NCI-H1105 treated with DMSO at 0.1 percent for 48 hours (cell line): ENCODE measurements around the gene ENDOG.
"Not testable (repeated sequence)": the region's sequence is repeated elsewhere in the genome, so short reads cannot be mapped to it uniquely, and the experiment has no call there.

Experiments
- DNase-seq: peaks from one replicate; lab custom pipeline; 2025; lab: John Stamatoyannopoulos, UW

The ENDOG gene

DNA sequence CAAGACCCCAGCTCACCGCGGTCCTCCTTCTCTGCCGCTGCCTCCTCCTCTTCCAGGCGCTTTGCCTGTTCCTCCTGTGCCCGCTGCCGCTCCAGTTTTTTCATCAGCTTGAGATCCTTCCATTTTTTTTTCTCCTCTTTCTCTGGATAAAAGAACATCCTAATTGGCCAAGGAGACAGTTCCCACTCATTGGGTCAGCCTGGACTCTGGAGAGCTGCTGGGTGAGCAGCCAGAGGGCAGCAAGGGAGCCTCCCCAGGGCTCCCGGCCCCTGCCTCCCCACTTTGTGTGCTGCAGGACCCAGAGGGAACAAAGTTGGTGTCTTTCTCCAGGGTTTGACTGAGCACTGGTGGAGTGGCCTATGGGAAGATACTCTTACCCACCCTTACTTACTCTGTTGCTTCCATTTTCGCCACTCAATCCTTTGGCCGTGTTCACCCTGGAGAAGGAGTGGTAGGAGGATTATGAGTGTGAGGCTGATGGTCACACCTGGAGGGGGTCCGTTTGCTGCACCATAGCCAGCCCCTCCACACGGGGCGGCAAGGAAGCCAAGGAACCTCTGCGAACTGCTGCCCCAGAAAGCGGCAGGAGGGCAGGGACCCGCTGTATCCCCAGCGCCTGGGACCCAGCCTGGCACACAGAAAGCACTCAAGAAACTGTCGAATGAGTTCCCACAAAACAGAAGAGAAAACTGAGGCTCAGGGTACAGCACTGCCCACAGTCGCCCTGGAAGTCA, 10.6 kb downstream of the ENDOG start:
- no peak for DNase-seq

DNA sequence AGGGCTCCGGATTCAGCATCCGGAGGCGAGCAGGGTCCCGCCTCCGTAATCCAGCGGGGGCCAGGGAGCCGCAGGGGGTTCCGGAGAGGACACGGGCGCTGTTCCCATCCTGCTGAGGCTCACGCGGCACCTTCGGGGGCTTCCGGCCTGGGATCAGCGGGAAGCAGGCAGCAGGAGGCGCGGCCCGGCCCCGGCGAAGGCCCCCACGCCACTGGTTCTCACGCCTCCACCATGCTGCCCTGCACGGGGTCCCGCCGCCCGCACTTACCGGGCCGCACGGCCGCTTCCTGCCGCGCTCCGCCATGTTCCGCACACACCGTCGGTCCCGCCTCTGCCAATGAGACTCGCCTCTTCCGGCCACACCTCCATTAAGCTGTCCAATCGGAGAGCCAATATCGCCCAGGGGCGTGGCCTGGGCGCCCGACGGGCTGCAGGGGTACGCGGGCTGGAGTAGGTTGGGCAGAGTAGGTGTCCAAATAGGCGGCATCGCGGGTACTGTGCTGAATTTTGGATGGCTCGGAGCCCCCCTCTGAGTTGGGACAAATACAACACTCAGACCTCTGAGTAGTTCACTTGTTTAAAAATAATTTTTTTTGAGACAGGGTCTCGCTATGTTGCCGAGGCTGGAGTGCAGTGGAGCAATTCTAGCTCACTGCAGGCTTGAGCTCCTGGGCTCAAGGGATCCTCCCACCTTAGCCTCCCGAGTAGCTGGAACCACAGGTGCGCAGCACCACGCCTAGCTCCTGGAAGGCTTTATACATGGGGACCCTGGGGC, 11.4 kb downstream of the ENDOG start, which contains the start of gene SPOUT1:
Gene SPOUT1 (minus strand): TSS at position 318 of the 775 bp plus-strand sequence. CDS start 14 bp downstream, at position 304.
- DNase-seq = peak; percentile 87

DNA sequence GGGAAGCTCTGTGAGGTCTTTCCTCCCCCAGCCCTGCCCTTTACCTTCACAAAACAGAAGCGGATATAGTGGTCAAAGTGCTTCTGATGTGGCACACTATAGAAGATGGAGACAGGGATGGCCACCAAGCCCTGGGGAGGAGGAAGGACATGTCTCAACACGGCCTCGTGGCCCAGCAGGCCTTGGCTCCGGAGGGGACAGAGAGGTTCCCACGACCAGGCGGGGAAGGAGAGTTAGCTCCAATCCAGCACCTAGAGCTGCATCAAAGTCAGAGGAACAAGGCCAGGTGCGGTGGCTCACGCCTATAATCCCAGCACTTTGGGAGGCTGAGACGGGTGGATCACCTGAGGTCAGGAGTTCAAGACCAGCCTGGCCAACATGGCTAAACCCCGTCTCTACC, 15.4 kb downstream of the ENDOG start:
- no peak for DNase-seq

DNA sequence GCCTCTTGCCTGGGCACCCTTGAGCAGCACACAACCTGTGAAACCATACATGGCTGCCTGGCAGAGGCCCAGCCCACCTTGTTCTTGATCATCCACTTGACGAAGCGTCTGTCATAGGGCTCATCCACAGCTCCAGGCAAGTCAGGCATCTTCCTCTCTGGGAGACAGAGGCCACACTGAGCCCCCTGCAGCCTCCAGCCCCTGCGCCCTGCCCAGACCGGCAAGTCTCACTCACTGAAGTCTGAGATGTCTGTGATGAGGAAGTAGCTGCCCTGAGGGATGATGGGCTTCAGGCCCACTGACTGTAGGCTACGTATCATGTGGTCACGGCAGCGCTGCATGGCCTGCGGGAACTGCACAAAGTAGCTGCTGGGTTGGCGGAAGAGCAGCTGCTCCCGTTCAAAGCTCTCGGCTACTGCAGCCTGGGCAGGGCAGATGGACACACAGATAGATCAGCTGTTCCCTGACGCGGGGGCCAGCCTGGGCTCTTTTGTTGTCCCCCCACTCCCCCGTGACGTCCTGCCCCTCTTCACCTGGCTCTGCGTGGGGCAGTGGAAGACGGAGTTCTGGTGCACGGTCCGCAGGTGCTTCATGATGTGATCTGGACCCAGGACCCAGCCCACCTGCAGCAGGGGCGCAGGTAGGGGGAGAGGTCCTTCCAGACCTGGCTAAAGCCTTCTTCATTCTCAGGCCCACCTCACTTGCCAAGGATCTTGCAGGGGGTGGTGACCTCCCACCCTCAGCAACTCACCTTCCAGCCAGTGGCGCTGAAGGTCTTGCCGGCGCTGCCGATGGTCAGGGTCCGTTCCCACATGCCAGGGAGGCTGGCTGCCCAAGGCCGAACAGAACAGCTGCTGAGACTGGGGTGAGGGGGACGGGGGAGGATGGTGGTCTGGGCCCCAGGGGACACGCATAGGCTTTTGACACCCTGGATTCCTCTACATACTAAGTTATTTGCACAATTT, 17.2 kb downstream of the ENDOG start:
- no peak for DNase-seq

- DNase-seq = no peak
Measured at GRCh38 chr9:128836509-128837145, 18.3 kb downstream of the ENDOG start.

DNA sequence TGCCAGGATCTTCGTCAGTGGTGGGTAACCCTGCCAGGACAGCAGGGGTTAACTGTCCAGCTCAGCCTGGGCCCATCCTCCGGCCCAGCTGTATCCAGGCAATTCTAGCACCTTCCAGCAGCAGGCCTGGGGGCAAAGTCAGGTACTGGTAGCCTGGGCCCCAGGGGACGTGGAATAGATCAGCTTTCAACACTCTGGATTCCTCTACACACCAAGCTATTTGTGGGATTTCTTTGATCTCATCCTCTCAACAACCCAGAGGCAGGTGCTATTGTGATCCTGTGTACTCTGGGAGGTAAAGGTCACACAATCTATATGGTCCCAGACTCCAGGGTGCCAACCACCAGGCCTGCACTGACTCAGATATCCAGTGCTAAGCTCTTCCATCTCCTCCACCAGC, 20.0 kb downstream of the ENDOG start:
- no peak for DNase-seq

DNA sequence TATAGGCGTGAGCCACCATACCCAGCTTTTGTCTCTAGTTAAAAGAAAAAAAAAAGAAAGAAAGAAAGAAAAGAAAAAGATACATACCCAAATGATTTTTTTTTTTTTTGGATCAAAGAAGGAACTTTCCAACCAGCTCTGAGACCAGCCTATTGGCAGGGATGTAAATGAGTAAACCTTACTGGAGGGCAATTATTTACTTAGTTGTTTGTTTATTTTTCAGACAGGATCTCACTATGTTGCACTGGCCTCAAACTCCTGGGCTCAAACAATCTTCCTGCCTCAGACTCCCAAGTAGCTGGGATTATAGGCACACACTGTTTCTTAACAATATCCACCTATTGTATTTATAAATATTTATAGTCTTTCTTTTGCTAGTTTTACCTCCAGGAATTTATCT, 22.2 kb downstream of the ENDOG start:
- DNase-seq = no peak

- no peak for DNase-seq
Measured at GRCh38 chr9:128841694-128842492, 23.6 kb downstream of the ENDOG start.

DNA sequence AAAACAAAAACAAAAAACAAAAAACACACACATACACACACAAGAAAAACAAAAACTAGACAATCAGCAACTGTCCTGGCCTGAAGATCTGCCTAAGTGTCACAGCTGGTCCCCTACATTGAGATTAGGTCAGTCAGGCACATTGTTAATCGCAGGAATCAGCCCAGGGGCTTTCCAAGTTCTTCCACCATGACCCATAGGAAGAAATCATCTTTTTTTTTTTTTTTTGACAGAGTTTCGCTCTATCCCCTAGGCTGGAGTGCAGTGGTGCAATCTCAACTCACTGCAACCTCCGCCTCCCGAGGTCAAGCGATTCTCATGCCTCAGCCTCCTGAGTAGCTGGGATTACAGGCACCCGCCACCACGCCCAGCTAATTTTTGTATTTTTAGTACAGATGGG, 24.9 kb downstream of the ENDOG start:
- not testable (repeated sequence) for DNase-seq

GRCh38 chr9:128845186-128845931, 27.1 kb downstream of the ENDOG start:
- DNase-seq = peak; percentile 91

DNA sequence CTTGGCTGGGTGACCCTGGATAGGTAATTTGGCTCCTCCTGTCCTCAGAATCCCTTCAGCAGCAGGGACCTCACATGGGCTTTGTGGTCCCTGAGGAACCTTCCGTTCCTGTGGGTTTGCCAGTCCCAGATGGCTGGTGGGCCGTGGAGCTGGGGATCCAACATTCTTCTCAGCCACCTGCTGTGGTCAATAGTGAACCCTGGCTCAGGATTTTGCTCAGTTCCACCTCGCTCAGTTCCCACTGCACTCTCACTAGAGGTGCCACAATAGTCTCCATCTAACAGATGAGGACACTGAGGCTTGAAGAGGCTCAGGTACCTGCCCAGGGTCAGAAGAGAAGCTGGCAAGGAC, 28.4 kb downstream of the ENDOG start:
- DNase-seq = no peak

GRCh38 chr9:128847803-128848202, 29.5 kb downstream of the ENDOG start:
- no peak for DNase-seq

GRCh38 chr9:128851024-128851423, 32.7 kb downstream of the ENDOG start:
- not testable (repeated sequence) for DNase-seq

DNA sequence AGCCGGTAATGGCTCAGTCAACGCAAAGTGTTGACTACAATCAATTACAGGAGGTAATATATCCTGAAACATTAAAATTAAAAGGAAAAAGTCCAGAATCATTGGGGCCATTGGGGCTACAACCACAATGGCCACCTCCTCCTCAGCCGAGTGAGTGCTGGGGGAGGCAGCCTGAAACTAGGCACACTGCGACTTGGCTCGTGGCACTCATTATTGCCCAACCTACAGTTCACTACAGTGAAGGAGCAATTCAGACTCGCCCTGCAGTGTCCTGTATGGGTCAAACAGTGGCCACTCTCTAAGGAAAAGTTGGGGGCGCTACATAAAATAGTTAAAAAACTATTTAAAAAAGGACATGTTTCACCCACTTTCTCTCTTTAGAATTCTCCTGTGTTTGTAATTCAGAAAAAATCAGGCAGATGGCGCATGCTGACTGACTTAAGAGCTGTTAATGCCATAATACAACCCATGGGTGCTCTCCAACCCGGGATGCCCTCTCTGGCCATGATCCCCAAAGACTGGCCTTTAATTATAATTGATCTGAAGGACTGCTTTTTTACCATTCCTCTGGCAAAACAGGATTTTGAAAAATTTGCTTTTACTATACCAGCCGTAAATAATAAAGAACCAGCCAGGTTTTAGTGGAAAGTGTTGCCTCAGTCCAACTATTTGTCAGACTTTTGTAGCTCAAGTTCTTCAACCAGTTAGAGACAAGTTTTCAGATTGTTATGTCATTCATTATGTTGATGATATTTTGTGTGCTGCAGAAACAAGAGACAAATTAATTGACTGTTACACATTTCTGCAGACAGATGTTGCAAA, 33.7 kb downstream of the ENDOG start:
- not testable (repeated sequence) for DNase-seq

DNA sequence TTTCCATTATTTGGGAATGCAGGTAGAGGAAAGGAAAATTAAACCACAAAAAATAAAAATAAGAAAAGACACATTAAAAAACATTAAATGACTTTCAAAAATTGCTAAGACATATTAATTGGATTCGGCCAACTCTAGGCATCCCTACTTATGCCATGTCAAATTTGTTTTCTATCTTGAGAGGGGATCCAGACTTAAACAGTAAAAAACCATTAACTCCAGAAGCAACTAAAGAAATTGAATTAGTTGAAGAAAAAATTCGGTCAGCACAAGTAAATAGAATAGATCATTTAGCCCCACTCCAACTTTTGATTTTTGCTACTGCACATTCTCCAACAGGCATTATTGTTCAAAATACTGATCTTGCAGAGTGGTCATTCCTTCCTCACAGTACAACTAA, 34.3 kb downstream of the ENDOG start:
- DNase-seq = not testable (repeated sequence)

- not testable (repeated sequence) for DNase-seq
Measured at GRCh38 chr9:128854454-128854853, 36.2 kb downstream of the ENDOG start.

DNA sequence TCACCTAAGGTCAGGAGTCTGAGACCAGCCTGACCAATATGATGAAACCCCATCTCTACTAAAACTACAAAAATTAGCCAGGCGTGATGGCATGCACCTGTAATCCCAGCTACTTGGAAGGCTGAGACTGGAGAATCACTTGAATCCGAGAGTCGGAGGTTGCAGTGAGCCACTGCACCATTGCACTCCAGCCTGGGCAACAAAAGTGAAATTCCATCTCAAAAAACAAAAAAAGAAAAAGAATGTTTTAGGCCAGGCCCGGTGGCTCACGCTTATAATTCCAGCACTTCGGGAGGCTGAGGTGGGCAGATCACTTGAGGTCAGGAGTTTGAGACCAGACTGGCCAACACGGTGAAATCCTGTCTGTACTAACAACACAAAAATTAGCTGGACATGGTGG, 40.2 kb downstream of the ENDOG start:
- not testable (repeated sequence) for DNase-seq

DNA sequence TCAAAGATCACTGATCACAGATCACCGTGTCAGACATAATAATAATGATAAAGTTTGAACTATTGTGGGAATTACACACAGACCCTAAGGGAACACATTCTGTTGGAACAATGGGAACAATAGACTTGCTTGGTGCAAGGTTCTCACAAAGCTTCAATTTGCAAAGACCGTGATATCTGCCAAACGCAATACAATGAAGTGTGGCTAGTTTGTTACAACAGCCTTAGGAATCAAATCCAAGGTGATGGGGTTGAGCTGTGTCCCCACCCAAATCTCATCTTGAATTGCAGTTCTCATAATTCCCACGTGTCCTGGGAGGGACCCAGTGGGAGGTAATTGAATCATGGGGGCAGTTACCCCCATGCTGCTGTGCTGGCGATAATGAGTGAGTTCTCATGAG, 42.6 kb downstream of the ENDOG start:
- no peak for DNase-seq

- no peak for DNase-seq
Measured at GRCh38 chr9:128861501-128861900, 43.2 kb downstream of the ENDOG start.
